A549 (cell line): ENCODE data around the gene SHC4.

ENCODE experiments used
- CEBPB ChIP-seq, 2 experiments: fragments of >200 bp in 1 of 2; sonication (Bioruptor Twin) in 1 of 2; formaldehyde crosslinking in 1 of 2; IDR thresholded peaks; 2 replicates each; pipeline ENCODE4 v1.6.1; 2012 to 2016
- EP300 ChIP-seq, 2 experiments: fragments of >200 bp; sonication (Bioruptor Twin); formaldehyde crosslinking; IDR thresholded peaks; 2 replicates in 1 of 2; 3 replicates in 1 of 2; pipeline ENCODE4 v1.6.1; 2016 to 2017
- NR3C1 ChIP-seq: fragments of >200 bp; sonication (Bioruptor Twin); formaldehyde crosslinking; IDR thresholded peaks from 3 replicates; pipeline ENCODE4 v1.6.1; 2017
- RNF2 ChIP-seq: fragments of 200-600 bp; sonication (generic); IDR thresholded peaks from 2 replicates; pipeline ENCODE4 v1.6.1; 2016; ENCODE audit warnings: low read depth, mild to moderate bottlenecking, antibody characterized with exemption, moderate library complexity, borderline replicate concordance
- ZNF302 ChIP-seq: fragments of 250-450 bp; sonication (Bioruptor Pico); IDR thresholded peaks from 2 replicates; pipeline ENCODE4 v1.9.0; 2021; ENCODE audit warnings: inconsistent platforms, mild to moderate bottlenecking, moderate library complexity
- TF ChIP-seq, protein P1 (sequence below): fragments of >200 bp; sonication (Bioruptor Twin); formaldehyde crosslinking; IDR thresholded peaks from 3 replicates; pipeline ENCODE4 v1.5.1; 2016

- TF ChIP-seq, protein P1, sequence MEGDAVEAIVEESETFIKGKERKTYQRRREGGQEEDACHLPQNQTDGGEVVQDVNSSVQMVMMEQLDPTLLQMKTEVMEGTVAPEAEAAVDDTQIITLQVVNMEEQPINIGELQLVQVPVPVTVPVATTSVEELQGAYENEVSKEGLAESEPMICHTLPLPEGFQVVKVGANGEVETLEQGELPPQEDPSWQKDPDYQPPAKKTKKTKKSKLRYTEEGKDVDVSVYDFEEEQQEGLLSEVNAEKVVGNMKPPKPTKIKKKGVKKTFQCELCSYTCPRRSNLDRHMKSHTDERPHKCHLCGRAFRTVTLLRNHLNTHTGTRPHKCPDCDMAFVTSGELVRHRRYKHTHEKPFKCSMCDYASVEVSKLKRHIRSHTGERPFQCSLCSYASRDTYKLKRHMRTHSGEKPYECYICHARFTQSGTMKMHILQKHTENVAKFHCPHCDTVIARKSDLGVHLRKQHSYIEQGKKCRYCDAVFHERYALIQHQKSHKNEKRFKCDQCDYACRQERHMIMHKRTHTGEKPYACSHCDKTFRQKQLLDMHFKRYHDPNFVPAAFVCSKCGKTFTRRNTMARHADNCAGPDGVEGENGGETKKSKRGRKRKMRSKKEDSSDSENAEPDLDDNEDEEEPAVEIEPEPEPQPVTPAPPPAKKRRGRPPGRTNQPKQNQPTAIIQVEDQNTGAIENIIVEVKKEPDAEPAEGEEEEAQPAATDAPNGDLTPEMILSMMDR, result no peak
- TF ChIP-seq CEBPB (IDR thresholded peaks at IDR 0.05) (no peak), EP300 (IDR thresholded peaks at IDR 0.05) (no peak), NR3C1 (no peak), ZNF302 (CRISPR knock-in tag) (no peak), RNF2 (no peak)
Observed at GRCh38 chr15:48890375-48890972, 73.2 kb downstream of the SHC4 start.
